Adrenal gland (tissue), 5 donors: ENCODE results near the gene SYDE2.

Source experiments
- CTCF ChIP-seq, 6 experiments: fragments of 450-650 bp in 4 of 6; fragments of 200-600 bp in 2 of 6; sonication (generic) in 1 of 6; IDR thresholded peaks; 1 replicate in 5 of 6; 2 replicates in 1 of 6; pipeline versions ENCODE4 v1.5.1 to v1.8.0; 2016 to 2021; ENCODE audit warnings: antibody characterized with exemption in 6 of 6, mild to moderate bottlenecking in 2 of 6, moderate library complexity in 1 of 6
- POLR2A ChIP-seq, 2 donors: fragments of 450-650 bp; IDR thresholded peaks; one replicate each; pipeline ENCODE4 v1.6.1; 2017; ENCODE audit warnings: antibody characterized with exemption in 2 of 2, mild to moderate bottlenecking in 2 of 2, moderate library complexity in 1 of 2
- donor health status: DM: no; HTN: no; CAD: no.

DNA sequence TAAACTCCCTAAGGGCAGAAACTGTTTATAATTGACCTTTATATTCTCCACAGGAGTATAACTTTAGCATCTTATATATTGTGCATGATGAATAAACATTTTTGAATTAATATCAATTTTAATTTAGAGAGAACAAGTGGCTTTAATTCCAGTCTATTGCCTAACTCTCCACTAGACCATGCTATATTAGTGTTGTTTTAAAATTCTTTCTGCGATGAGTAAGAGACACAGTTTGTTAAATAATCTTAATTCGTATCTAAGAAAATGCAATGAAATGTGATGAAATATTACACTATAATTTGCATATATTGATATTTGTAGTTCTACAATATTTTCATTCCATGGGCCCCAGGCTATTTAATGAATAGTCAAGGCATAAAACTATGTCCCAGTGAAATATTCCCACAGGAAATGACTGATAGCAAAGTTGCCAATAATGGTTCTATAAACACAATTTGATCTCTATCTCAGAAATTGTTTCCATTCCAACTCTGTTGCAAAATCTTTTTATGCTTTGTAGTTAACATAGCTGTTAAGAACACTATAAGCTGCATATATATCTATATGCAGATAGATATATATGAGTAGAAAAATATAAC is 2.9 kb upstream of the SYDE2 start:
- TF ChIP-seq CTCF (IDR thresholded peaks at IDR 0.05) (no peak), POLR2A (IDR thresholded peaks at IDR 0.05) (no peak)
